PFSK-1 (cell line): ENCODE data around the gene LRP4.

Experiments used
- FOXP2 ChIP-seq: optimal IDR thresholded peaks from 2 replicates; pipeline ENCODE3; 2011; ENCODE audit warnings: borderline replicate concordance, control low read depth, inconsistent platforms; ENCODE audit not compliant: insufficient read depth; ENCODE audit errors: extremely low read length, extremely low read depth
- POLR2AphosphoS5 ChIP-seq: IDR thresholded peaks from 2 replicates; pipeline ENCODE4 v1.6.1; 2012; ENCODE audit warnings: low read depth, mild to moderate bottlenecking, control low read depth, low read length, moderate library complexity
- REST ChIP-seq, 2 experiments: IDR thresholded peaks; 2 replicates each; pipeline versions ENCODE4 v1.6.1 to v1.8.0; 2011 to 2012; ENCODE audit warnings: low read depth in 2 of 2, low read length in 2 of 2, control low read depth in 1 of 2, inconsistent platforms in 1 of 2, mild to moderate bottlenecking in 1 of 2, moderate library complexity in 1 of 2; ENCODE audit not compliant: insufficient read depth in 1 of 2
- SIN3A ChIP-seq: IDR thresholded peaks from 2 replicates; pipeline ENCODE4 v1.6.1; 2012; ENCODE audit warnings: mild to moderate bottlenecking, low read length, moderate library complexity, borderline replicate concordance; ENCODE audit not compliant: insufficient read depth
- TAF1 ChIP-seq: IDR thresholded peaks from 2 replicates; pipeline ENCODE4 v1.6.1; 2012; ENCODE audit warnings: low read length, control low read depth, borderline replicate concordance; ENCODE audit not compliant: insufficient read depth

LRP4 gene

GRCh38 chr11:46846510-46846830 is 71.9 kb downstream of the LRP4 start:
- no peak for TF ChIP-seq FOXP2
- no peak for TF ChIP-seq POLR2AphosphoS5
- TF ChIP-seq TAF1 = no peak

GRCh38 chr11:46845740-46846509 is 72.4 kb downstream of the LRP4 start, which contains the start of gene CKAP5:
TSS of gene CKAP5 (minus strand) at chr11:46846280. CDS start at chr11:46821231, 25,049 bp downstream.
- TF ChIP-seq FOXP2 = peak; percentile 27
- TF ChIP-seq REST (IDR thresholded peaks at IDR 0.05; ENCODE audit: insufficient read depth in 1 of 2, low read depth in 2 of 2, low read length in 2 of 2) = no peak
- TF ChIP-seq POLR2AphosphoS5 = peak; percentile 88
- TF ChIP-seq SIN3A = peak; percentile 16; the same call in 1 of the 2 replicates
- TF ChIP-seq TAF1 = peak; percentile 69

GRCh38 chr11:46845440-46845739 is 73.0 kb downstream of the LRP4 start:
- TF ChIP-seq REST (IDR thresholded peaks at IDR 0.05; ENCODE audit: insufficient read depth in 1 of 2, low read depth in 2 of 2, low read length in 2 of 2) (no peak), TAF1 (no peak), POLR2AphosphoS5 (no peak), SIN3A (0 out of 2 replicates have a peak, but pooled peaks have one; percentile 53), FOXP2 (no peak)

- no peak for TF ChIP-seq TAF1
- no peak for TF ChIP-seq SIN3A
- no peak for TF ChIP-seq REST (IDR thresholded peaks at IDR 0.05; ENCODE audit: insufficient read depth in 1 of 2, low read depth in 2 of 2, low read length in 2 of 2)
- no peak for TF ChIP-seq POLR2AphosphoS5
- no peak for TF ChIP-seq FOXP2
Measured at GRCh38 chr11:46840116-46840515, 78.2 kb downstream of the LRP4 start.

- TF ChIP-seq TAF1 (no peak), FOXP2 (no peak), POLR2AphosphoS5 (no peak), REST (IDR thresholded peaks at IDR 0.05; ENCODE audit: insufficient read depth in 1 of 2, low read depth in 2 of 2, low read length in 2 of 2) (no peak), SIN3A (no peak)
Measured at GRCh38 chr11:46838501-46838900, 79.8 kb downstream of the LRP4 start.
